ENCODE measurements around the gene ADARB1.

ADARB1 gene

DNA sequence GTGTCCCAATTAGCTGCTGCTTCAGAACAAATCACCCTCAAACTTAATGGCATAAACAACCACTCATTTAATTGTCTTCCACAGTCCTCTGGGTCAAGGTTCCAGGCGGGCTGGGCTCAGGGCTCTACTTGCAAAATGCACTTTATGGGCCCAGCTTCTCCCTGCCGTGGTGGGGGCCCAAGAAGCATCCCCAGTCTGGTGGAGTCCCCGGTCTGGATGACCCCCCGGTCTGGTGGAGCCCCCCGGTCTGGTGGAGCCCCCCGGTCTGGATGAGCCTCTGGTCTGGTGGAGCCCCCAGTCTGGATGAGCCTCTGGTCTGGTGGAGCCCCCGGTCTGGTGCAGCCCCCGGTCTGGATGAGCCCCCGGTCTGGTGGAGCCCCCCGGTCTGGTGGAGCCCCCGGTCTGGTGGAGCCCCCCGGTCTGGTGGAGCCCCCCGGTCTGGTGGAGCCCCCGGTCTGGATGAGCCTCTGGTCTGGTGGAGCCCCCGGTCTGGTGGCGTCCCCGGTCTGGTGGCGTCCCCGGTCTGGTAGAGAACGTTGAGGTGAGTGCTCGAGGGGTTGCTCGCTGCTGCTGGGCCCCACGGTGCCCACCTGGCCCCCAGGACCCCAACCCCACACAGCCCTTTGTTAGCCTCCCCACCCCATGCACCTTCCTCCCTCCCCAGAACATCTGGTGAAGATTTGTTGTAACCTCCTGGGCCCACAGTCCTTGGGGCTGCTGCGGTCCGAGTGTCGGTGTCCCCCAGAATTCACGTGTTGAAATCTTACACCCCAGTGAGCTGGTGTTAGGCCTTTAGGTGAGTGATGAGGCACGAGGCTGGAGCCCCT lies 179.5 kb downstream of the ADARB1 start:
- Histone ChIP-seq H2AFZ (ENCODE audit: low read depth, low read length, severe bottlenecking) (no peak overlapping the region), H3K4me2 (ENCODE audit: low read depth, low read length, poor library complexity, severe bottlenecking) (no peak overlapping the region)
- TF ChIP-seq, protein P1, sequence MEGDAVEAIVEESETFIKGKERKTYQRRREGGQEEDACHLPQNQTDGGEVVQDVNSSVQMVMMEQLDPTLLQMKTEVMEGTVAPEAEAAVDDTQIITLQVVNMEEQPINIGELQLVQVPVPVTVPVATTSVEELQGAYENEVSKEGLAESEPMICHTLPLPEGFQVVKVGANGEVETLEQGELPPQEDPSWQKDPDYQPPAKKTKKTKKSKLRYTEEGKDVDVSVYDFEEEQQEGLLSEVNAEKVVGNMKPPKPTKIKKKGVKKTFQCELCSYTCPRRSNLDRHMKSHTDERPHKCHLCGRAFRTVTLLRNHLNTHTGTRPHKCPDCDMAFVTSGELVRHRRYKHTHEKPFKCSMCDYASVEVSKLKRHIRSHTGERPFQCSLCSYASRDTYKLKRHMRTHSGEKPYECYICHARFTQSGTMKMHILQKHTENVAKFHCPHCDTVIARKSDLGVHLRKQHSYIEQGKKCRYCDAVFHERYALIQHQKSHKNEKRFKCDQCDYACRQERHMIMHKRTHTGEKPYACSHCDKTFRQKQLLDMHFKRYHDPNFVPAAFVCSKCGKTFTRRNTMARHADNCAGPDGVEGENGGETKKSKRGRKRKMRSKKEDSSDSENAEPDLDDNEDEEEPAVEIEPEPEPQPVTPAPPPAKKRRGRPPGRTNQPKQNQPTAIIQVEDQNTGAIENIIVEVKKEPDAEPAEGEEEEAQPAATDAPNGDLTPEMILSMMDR (IDR thresholded peaks at IDR 0.05; ENCODE audit: insufficient read depth, low read length, poor library complexity, severe bottlenecking): no peak
- TF ChIP-seq EZH2phosphoT487 (conservative IDR thresholded peaks at IDR 0.05; ENCODE audit: low read length): no peak

GRCh38 chr21:45254460-45254930 lies 180.1 kb downstream of the ADARB1 start:
- H3F3A ChIP-seq (ENCODE audit: insufficient read depth): no peaks in the 10 kb centered on the region
- H3K9ac ChIP-seq (ENCODE audit: low read length): no peak overlapping the region
- no peak overlapping the region for H3K4me3 ChIP-seq (ENCODE audit: insufficient read depth, low read length, poor library complexity, severe bottlenecking)
- no peaks in the 10 kb centered on the region for H3K9me2 ChIP-seq (replicated peaks; ENCODE audit: insufficient read depth, low read length)
- H3K36me3 ChIP-seq (ENCODE audit: low read length): no peaks in the 10 kb centered on the region
- no peaks in the 10 kb centered on the region for H3K79me2 ChIP-seq (ENCODE audit: insufficient read depth, low read length)
- H4K20me1 ChIP-seq (ENCODE audit: low read depth, low read length): no peaks in the 10 kb centered on the region
- TF ChIP-seq EZH2phosphoT487 (conservative IDR thresholded peaks at IDR 0.05; ENCODE audit: low read length): no peak
- TF ChIP-seq, protein P1 (IDR thresholded peaks at IDR 0.05; ENCODE audit: insufficient read depth, low read length, poor library complexity, severe bottlenecking): no peak
- no peaks in the 10 kb centered on the region for H3K27me3 ChIP-seq (ENCODE audit: low read length)
- H3K4me2 ChIP-seq (ENCODE audit: low read depth, low read length, poor library complexity, severe bottlenecking): no peak overlapping the region
- H2AFZ ChIP-seq (ENCODE audit: low read depth, low read length, severe bottlenecking): no peak overlapping the region
- H3K27ac ChIP-seq (ENCODE audit: low read depth, low read length): no peak overlapping the region
- H3K9me3 ChIP-seq (ENCODE audit: insufficient read depth, low read length): no peaks in the 10 kb centered on the region

More for the DNA sequence above, 179.5 kb downstream of the ADARB1 start:
- Histone ChIP-seq H3K27me3 (ENCODE audit: low read length) (no peaks in the 10 kb centered on the region), H3K9me3 (ENCODE audit: insufficient read depth, low read length) (no peaks in the 10 kb centered on the region), H3K36me3 (ENCODE audit: low read length) (no peaks in the 10 kb centered on the region), H4K20me1 (ENCODE audit: low read depth, low read length) (no peaks in the 10 kb centered on the region), H3K79me2 (ENCODE audit: insufficient read depth, low read length) (no peaks in the 10 kb centered on the region), H3K9me2 (replicated peaks; ENCODE audit: insufficient read depth, low read length) (no peaks in the 10 kb centered on the region), H3F3A (ENCODE audit: insufficient read depth) (no peaks in the 10 kb centered on the region), H3K4me3 (ENCODE audit: insufficient read depth, low read length, poor library complexity, severe bottlenecking) (no peak overlapping the region), H3K27ac (ENCODE audit: low read depth, low read length) (no peak overlapping the region), H3K9ac (ENCODE audit: low read length) (no peak overlapping the region)

DNA sequence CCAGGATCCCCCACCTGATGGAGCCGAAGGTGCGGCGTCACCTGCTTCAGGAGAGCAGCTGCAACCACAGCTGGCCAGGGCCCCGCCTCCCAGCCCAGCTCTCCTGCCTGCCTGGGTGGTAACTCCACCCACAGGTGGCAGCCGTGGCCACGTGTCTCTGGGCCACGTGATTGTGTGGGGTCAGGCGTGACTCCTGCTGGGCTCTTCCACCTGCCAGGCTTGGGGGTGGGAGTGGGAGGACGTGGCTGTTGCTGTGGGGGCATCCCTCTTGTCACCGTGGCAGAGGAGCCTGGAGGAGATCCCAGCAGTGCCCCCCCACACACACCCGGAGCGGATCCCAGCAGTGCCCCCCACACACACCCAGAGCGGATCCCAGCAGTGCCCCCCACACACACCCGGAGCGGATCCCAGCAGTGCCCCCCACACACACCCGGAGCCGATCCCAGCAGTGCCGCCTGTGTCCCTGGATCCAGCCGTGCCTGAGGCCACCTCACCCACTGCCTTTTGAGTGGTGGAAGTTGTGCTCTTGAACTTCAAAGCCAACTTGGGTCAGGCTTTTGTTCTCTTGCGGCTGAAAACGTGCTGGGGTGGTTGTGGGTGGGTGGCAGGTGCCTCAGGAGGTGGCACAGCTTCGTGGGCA lies 181.1 kb downstream of the ADARB1 start:
- Histone ChIP-seq H3K4me2 (ENCODE audit: low read depth, low read length, poor library complexity, severe bottlenecking) (no peak overlapping the region), H3K4me3 (ENCODE audit: insufficient read depth, low read length, poor library complexity, severe bottlenecking) (no peak overlapping the region)
- TF ChIP-seq, protein P1 (IDR thresholded peaks at IDR 0.05; ENCODE audit: insufficient read depth, low read length, poor library complexity, severe bottlenecking): no peak
- no peak for TF ChIP-seq EZH2phosphoT487 (conservative IDR thresholded peaks at IDR 0.05; ENCODE audit: low read length)

More for the DNA sequence above, 181.1 kb downstream of the ADARB1 start:
- Histone ChIP-seq H2AFZ (ENCODE audit: low read depth, low read length, severe bottlenecking) (no peak overlapping the region), H3K9me2 (replicated peaks; ENCODE audit: insufficient read depth, low read length) (no peaks in the 10 kb centered on the region), H3K27me3 (ENCODE audit: low read length) (no peaks in the 10 kb centered on the region), H3F3A (ENCODE audit: insufficient read depth) (no peaks in the 10 kb centered on the region), H4K20me1 (ENCODE audit: low read depth, low read length) (no peaks in the 10 kb centered on the region), H3K27ac (ENCODE audit: low read depth, low read length) (no peak overlapping the region), H3K79me2 (ENCODE audit: insufficient read depth, low read length) (no peaks in the 10 kb centered on the region), H3K36me3 (ENCODE audit: low read length) (no peaks in the 10 kb centered on the region), H3K9ac (ENCODE audit: low read length) (no peak overlapping the region), H3K9me3 (ENCODE audit: insufficient read depth, low read length) (no peaks in the 10 kb centered on the region)

All from SU-DHL-6 (cell line).